HepG2 (cell line): ENCODE measurements around the gene BACH2. TPM values are rescaled to one million over a fixed set of nuclear protein-coding genes. Genes with fewer than 3 reads are reported as not detected.

Experiments used
- ATAC-seq: fragments of 200-7000 bp; cut with Tn5 transposase; 3 replicates; pipeline ENCODE4 v1.9.1; 2020; ENCODE audit warnings: mild to moderate bottlenecking, moderate library complexity
- BruUV-seq: library from RNA; stranded (reverse); fragments of 400-500 nt; replicated peaks from 2 replicates; lab custom pipeline; 2021; lab: Mats Ljungman, UMichigan
- CTCF ChIA-PET: fragments of 300-600 bp; formaldehyde crosslinking; extraction: SDS; loops from one replicate; lab custom pipeline; 2021; ENCODE audit warnings: low total read pairs, inconsistent platforms, low intra/inter-chr PET ratio; lab: Yijun Ruan, JAX
- POLR2A ChIA-PET: fragments of 350-600 bp; sonication (Branson Sonifier 250); formaldehyde crosslinking; loops from one replicate; lab custom pipeline; 2020; ENCODE audit warnings: antibody characterized with exemption, inconsistent platforms; lab: Yijun Ruan, JAX
- DNase-seq: peaks from one replicate; pipeline ENCODE4 v3.0.0-alpha.2; 2015; ENCODE audit warnings: low spot score
- FAIRE-seq: peaks from 3 replicates; lab custom pipeline; 2011; peaks lifted over from hg19 to GRCh38; lab: Jason Lieb, UNC
- H2AFZ ChIP-seq: one replicate; pipeline ENCODE4 v1.6.1; 2011; ENCODE audit warnings: low read length, inconsistent platforms
- H3K27ac ChIP-seq: fragments of 300-600 bp; 3 replicates; pipeline ENCODE4 v1.8.0; 2011; ENCODE audit warnings: mixed run types, mild to moderate bottlenecking, mixed read lengths, low read length, inconsistent platforms; ENCODE audit not compliant: insufficient read depth; ENCODE audit errors: extremely low read length
- H3K27me3 ChIP-seq, 2 experiments: fragments of 200-600 bp in 1 of 2; 2 replicates in 1 of 2; 3 replicates in 1 of 2; pipeline versions ENCODE4 v1.6.0 to v1.8.0; 2011; ENCODE audit warnings: low read length in 2 of 2, mild to moderate bottlenecking in 2 of 2, moderate library complexity in 2 of 2, inconsistent platforms in 1 of 2; ENCODE audit not compliant: insufficient read depth in 2 of 2, control insufficient read depth in 1 of 2
- H3K36me3 ChIP-seq, 2 experiments: fragments of 200-600 bp in 1 of 2; replicated peaks in 1 of 2; 2 replicates in 1 of 2; 3 replicates in 1 of 2; pipeline versions ENCODE4 v1.5.1 to v1.8.0; 2011; ENCODE audit warnings: low read length in 2 of 2, inconsistent platforms in 1 of 2; ENCODE audit not compliant: insufficient read depth in 2 of 2, control insufficient read depth in 1 of 2
- H3K4me1 ChIP-seq: 2 replicates; pipeline ENCODE4 v1.5.1; 2012; ENCODE audit warnings: low read length, inconsistent platforms; ENCODE audit not compliant: insufficient read depth
- H3K4me2 ChIP-seq: 2 replicates; pipeline ENCODE4 v1.6.0; 2011; ENCODE audit warnings: low read depth, low read length, inconsistent platforms
- H3K4me3 ChIP-seq, 3 experiments: fragments of 200-600 bp in 1 of 3; sonication (generic), shearing (Covaris generic) in 1 of 3; replicated peaks in 1 of 3; 2 replicates each; pipeline ENCODE4 v1.5.1; 2011 to 2016; ENCODE audit warnings: low read length in 3 of 3, inconsistent platforms in 2 of 3, low read depth in 2 of 3, mild to moderate bottlenecking in 2 of 3, control low read depth in 1 of 3, mixed read lengths in 1 of 3; ENCODE audit not compliant: insufficient read depth in 1 of 3
- H3K79me2 ChIP-seq: one replicate; pipeline ENCODE4 v1.6.1; 2011; ENCODE audit warnings: low read length, inconsistent platforms; ENCODE audit not compliant: insufficient read depth
- H3K9ac ChIP-seq: 2 replicates; pipeline ENCODE4 v1.6.0; 2011; ENCODE audit warnings: mild to moderate bottlenecking, low read depth, low read length, inconsistent platforms; ENCODE audit not compliant: insufficient read depth
- H3K9me3 ChIP-seq: 2 replicates; pipeline ENCODE4 v1.5.1; 2012; ENCODE audit warnings: mild to moderate bottlenecking, low read length
- H4K20me1 ChIP-seq: 2 replicates; pipeline ENCODE4 v1.6.0; 2011; ENCODE audit warnings: inconsistent platforms, mild to moderate bottlenecking, low read length, moderate library complexity; ENCODE audit not compliant: insufficient read depth
- EEA1 ChIP-seq: sonication (generic); formaldehyde crosslinking; IDR thresholded peaks from 2 replicates; pipeline ENCODE4 v1.5.1; 2020; ENCODE audit warnings: mild to moderate bottlenecking, missing genetic modification reagents, borderline replicate concordance
- FOSL2 ChIP-seq: sonication (generic); formaldehyde crosslinking; IDR thresholded peaks from 2 replicates; pipeline ENCODE4 v1.4.0; 2020; ENCODE audit warnings: missing genetic modification reagents
- KDM3A ChIP-seq: IDR thresholded peaks from 2 replicates; pipeline ENCODE4 v1.6.1; 2018; ENCODE audit warnings: low read depth, missing compliant biosample characterization
- NAIF1 ChIP-seq: sonication (generic); formaldehyde crosslinking; IDR thresholded peaks from 2 replicates; pipeline ENCODE4 v1.5.0; 2020; ENCODE audit warnings: mild to moderate bottlenecking, missing genetic modification reagents, borderline replicate concordance
- SMAD3 ChIP-seq: sonication (generic); formaldehyde crosslinking; IDR thresholded peaks from 2 replicates; pipeline ENCODE4 v1.4.0; 2020; ENCODE audit warnings: missing genetic modification reagents
- SOX13 ChIP-seq, 3 experiments: fragments of 450-650 bp in 1 of 3; sonication (generic) in 1 of 3; formaldehyde crosslinking in 1 of 3; IDR thresholded peaks in 2 of 3; conservative IDR thresholded peaks in 1 of 3; 2 replicates each; pipeline versions ENCODE4 v1.5.0 to v1.6.1; 2016 to 2020; ENCODE audit warnings: antibody characterized with exemption in 1 of 3, mild to moderate bottlenecking in 1 of 3, missing compliant biosample characterization in 1 of 3, missing genetic modification reagents in 1 of 3, moderate library complexity in 1 of 3
- SOX6 ChIP-seq, 2 experiments: fragments of 450-650 bp in 1 of 2; sonication (generic) in 1 of 2; formaldehyde crosslinking in 1 of 2; IDR thresholded peaks; 2 replicates each; pipeline versions ENCODE4 v1.4.0 to v1.6.1; 2017 to 2020; ENCODE audit warnings: antibody characterized with exemption in 1 of 2, mild to moderate bottlenecking in 1 of 2, missing genetic modification reagents in 1 of 2
- TBX3 ChIP-seq: fragments of 450-650 bp; IDR thresholded peaks from 2 replicates; pipeline ENCODE4 v1.6.1; 2017; ENCODE audit warnings: antibody characterized with exemption, mild to moderate bottlenecking, inconsistent platforms, borderline replicate concordance
- TEAD2 ChIP-seq: sonication (generic); formaldehyde crosslinking; IDR thresholded peaks from 2 replicates; pipeline ENCODE4 v1.9.0; 2021; ENCODE audit warnings: missing genetic modification reagents
- ZNF383 ChIP-seq: sonication (generic); formaldehyde crosslinking; IDR thresholded peaks from 2 replicates; pipeline ENCODE4 v1.4.0; 2020; ENCODE audit warnings: missing genetic modification reagents, mild to moderate bottlenecking, borderline replicate concordance
- ZNF558 ChIP-seq: sonication (generic); formaldehyde crosslinking; IDR thresholded peaks from 2 replicates; pipeline ENCODE4 v1.9.0; 2022; ENCODE audit warnings: mild to moderate bottlenecking, missing genetic modification reagents, borderline replicate concordance
- ZNF850 ChIP-seq: sonication (generic); formaldehyde crosslinking; conservative IDR thresholded peaks from 2 replicates; pipeline ENCODE4 v1.9.0; 2021; ENCODE audit warnings: mild to moderate bottlenecking, missing genetic modification reagents
- WGBS: methylation state at CpG from one replicate; pipeline ENCODE4 v1.1.6; 2017; ENCODE audit warnings: low lambda C conversion rate; 5-methylcytosine and 5-hydroxymethylcytosine counted together
- in situ Hi-C: cut with HindIII; loops from 2 replicates; pipeline ENCODE4 v1.10.0; 2017; ENCODE audit warnings: low pct_unique_long_range_greater_than_20kb; ENCODE audit not compliant: extremely low pct_ligation_motif_present
- intact Hi-C: fragments of 100-400 bp; cut with micrococcal nuclease; formaldehyde crosslinking; loops from one replicate; pipeline ENCODE4 v1.10.0; 2022; ENCODE audit not compliant: unreplicated experiment
- polyA plus RNA-seq, 8 experiments: library from polyadenylated mRNA; depleted of rRNA in 3 of 8; stranded (reverse) in 7 of 8; unstranded in 1 of 8; fragments of >200 nt; fragmentation: Illumina TruSeq in 4 of 8; extraction: Trizol in 4 of 8; gene quantifications; 2 replicates each; pipeline versions ENCODE4 v1.2.1 to v1.2.3, GENCODE V29; 2011 to 2016; ENCODE audit warnings: low read depth in 4 of 8, missing spikeins in 1 of 8, mixed read lengths in 1 of 8; ENCODE audit not compliant: insufficient read depth in 1 of 8
- total RNA-seq, 5 experiments: library from RNA; depleted of rRNA; stranded (reverse); fragments of >200 nt; fragmentation: Illumina TruSeq; extraction: Trizol; gene quantifications; 2 replicates each; pipeline ENCODE4 v1.2.3, GENCODE V29; 2016; ENCODE audit warnings: low read depth in 1 of 5
- TF ChIP-seq, protein P1 (sequence below): sonication (generic); formaldehyde crosslinking; IDR thresholded peaks from 2 replicates; pipeline ENCODE4 v1.8.1; 2023; ENCODE audit warnings: missing genetic modification reagents, inconsistent platforms, borderline replicate concordance

The BACH2 gene
- total and polyA plus RNA-seq, 2 of the 13 experiments (the other 11 are each of a cell fraction or from before 2014, with no cell fraction given): 0.01 TPM; not detected in 1

DNA sequence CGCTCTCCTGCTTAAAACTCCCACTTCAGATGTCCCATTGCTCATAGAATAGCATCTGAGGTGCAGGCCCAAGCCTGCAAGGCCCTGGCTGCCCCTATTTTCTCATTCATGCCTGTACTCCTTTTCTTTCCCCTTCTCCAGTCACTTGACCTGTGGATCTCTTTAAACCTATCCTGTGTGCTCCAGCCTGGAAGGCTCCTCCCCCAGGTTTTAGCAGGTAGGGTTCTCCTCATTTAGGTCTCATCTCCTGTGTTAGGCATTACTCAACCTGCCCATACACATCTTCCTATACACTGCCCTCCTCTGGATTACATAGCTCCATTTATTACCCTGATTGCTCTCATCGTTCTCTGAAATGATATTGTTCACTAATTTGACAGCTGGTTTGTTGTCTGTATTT, 185.3 kb downstream of the BACH2 start:
- Histone ChIP-seq H3K9me3 (peaks cover 10% of the 10 kb centered on the region; the same call in 1 of the 2 replicates), H4K20me1 (no peaks in the 10 kb centered on the region), H3K27ac (no peak overlapping the region), H3K4me2 (no peak overlapping the region), H3K4me1 (no peaks in the 10 kb centered on the region), H3K79me2 (no peaks in the 10 kb centered on the region), H3K27me3 (peaks cover 0 to 4% of the 10 kb centered on the region in 2 experiments; a peak in 1 of 5 replicates), H2AFZ (no peak overlapping the region), H3K36me3 (no peaks in the 10 kb centered on the region), H3K9ac (no peak overlapping the region), H3K4me3 (no peak overlapping the region)
- FAIRE-seq: no peak
- POLR2A ChIA-PET: no interaction called here
- 4% methylated on average over 2 of the region's 2 CpGs for WGBS
- no TSS peak for BruUV-seq
- DNase-seq: no peak
- intact Hi-C loops (no loop called here), in situ Hi-C loops (no loop called here)
- CTCF ChIA-PET: no interaction called here
- TF ChIP-seq SOX13 (IDR thresholded peaks at IDR 0.05) (no peak), SOX13 (CRISPR knock-in tag; conservative IDR thresholded peaks at IDR 0.05 in 1 of 2, IDR thresholded peaks at IDR 0.05 in 1 of 2) (no peak)
- no peak for ATAC-seq

DNA sequence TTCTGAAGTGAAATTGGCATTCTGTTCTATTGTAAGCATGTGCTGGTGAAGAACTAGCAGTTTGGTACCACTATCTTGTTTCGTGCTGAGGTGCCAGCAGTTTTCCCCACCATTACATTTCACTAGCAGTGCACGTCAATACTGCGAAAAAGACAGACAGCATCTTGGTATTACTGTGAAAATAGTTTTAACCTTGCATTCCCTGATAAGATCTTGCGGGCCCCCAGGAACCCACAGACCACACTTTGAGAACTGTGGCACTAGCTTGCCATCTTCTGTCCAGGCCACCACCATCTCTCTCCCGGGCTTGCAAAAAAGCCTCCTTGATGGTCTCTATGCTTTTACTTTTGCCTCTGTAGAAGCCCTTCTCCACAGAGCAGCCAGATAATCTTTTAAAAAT, 185.7 kb downstream of the BACH2 start:
- Histone ChIP-seq H2AFZ (no peak overlapping the region), H3K9me3 (peaks cover 10% of the 10 kb centered on the region; the same call in 1 of the 2 replicates), H3K36me3 (no peaks in the 10 kb centered on the region), H3K27me3 (peaks cover 0 to 4% of the 10 kb centered on the region in 2 experiments; a peak in 1 of 5 replicates), H3K79me2 (no peaks in the 10 kb centered on the region), H3K4me2 (no peak overlapping the region), H3K4me3 (no peak overlapping the region), H4K20me1 (no peaks in the 10 kb centered on the region), H3K27ac (no peak overlapping the region), H3K9ac (no peak overlapping the region), H3K4me1 (no peaks in the 10 kb centered on the region)
- ATAC-seq (no peak), DNase-seq (no peak), FAIRE-seq (no peak)
- in situ Hi-C loops (no loop called here), intact Hi-C loops (no loop called here)
- POLR2A ChIA-PET: no interaction called here
- 7% methylated on average over 5 of the region's 5 CpGs for WGBS
- BruUV-seq: no TSS peak
- CTCF ChIA-PET: no interaction called here
- TF ChIP-seq, protein P1, sequence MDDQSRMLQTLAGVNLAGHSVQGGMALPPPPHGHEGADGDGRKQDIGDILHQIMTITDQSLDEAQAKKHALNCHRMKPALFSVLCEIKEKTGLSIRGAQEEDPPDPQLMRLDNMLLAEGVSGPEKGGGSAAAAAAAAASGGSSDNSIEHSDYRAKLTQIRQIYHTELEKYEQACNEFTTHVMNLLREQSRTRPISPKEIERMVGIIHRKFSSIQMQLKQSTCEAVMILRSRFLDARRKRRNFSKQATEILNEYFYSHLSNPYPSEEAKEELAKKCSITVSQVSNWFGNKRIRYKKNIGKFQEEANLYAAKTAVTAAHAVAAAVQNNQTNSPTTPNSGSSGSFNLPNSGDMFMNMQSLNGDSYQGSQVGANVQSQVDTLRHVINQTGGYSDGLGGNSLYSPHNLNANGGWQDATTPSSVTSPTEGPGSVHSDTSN (CRISPR knock-in tag): no peak
- no peak for TF ChIP-seq EEA1 (CRISPR knock-in tag)
- no peak for TF ChIP-seq NAIF1 (CRISPR knock-in tag)
- no peak for TF ChIP-seq FOSL2 (CRISPR knock-in tag)
- no peak for TF ChIP-seq ZNF383 (CRISPR knock-in tag)
- no peak for TF ChIP-seq SOX6 (IDR thresholded peaks at IDR 0.05)
- TF ChIP-seq SOX6 (CRISPR knock-in tag; IDR thresholded peaks at IDR 0.05): no peak
- TF ChIP-seq TEAD2 (CRISPR knock-in tag): no peak
- no peak for TF ChIP-seq ZNF850 (CRISPR knock-in tag)
- TF ChIP-seq SMAD3: no peak
- TF ChIP-seq KDM3A (CRISPR knock-in tag): no peak
- no peak for TF ChIP-seq TBX3
- TF ChIP-seq ZNF558 (CRISPR knock-in tag): no peak
